Stimulated activated CD8-positive, alpha-beta memory T cell treated with anti-CD3 and anti-CD28 coated beads, Interleukin-7, amount 100 ng/mL, for 24 hours (primary cell): ENCODE results near the gene CAPN11.
"Not testable (repeated sequence)": the region's sequence is repeated elsewhere in the genome, so short reads cannot be mapped to it uniquely, and the experiment has no call there.

Experiments
- DNase-seq: peaks from one replicate; pipeline ENCODE4 v3.0.0-alpha.2; 2020; ENCODE audit warnings: low read depth

CAPN11 gene

DNA sequence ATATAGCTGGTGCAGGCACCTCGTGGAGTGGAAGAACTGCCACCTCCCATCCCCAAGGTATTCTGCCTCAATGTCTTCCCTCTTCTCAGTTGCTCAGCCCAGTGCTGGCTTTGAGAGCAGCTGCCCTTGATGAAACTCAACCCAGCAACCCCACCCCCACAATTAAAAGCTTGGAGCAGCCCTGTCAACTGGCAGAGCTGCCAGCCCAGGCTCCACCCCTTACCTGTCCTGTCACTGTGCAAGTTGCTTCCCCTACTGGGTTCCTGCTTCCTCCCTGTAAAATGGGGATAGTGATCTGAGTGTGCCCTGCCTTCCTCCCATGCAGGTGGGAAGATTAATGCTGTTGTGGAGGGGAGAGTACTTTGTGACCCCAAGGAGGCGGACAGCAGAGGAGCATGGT is 26.7 kb upstream of the CAPN11 start:
- no peak for DNase-seq

DNA sequence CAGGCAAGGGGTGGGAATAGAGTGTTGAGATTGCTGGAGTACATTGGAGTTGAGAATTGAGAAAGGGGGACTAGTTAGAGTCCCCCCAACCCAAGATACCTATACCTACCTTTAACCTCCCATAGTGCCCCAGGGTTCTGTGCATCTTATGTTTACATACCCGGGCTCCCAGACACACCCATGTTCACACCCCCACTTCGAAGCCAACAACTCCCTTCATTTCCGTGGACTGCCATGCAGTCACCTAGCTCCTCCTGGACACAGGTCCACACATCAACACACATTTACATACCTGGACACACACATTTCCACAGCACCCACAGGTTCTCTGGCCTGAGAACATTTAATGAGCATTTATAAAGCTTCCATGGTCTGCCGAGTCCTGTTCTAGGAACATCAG is 26.1 kb upstream of the CAPN11 start:
- no peak for DNase-seq

DNA sequence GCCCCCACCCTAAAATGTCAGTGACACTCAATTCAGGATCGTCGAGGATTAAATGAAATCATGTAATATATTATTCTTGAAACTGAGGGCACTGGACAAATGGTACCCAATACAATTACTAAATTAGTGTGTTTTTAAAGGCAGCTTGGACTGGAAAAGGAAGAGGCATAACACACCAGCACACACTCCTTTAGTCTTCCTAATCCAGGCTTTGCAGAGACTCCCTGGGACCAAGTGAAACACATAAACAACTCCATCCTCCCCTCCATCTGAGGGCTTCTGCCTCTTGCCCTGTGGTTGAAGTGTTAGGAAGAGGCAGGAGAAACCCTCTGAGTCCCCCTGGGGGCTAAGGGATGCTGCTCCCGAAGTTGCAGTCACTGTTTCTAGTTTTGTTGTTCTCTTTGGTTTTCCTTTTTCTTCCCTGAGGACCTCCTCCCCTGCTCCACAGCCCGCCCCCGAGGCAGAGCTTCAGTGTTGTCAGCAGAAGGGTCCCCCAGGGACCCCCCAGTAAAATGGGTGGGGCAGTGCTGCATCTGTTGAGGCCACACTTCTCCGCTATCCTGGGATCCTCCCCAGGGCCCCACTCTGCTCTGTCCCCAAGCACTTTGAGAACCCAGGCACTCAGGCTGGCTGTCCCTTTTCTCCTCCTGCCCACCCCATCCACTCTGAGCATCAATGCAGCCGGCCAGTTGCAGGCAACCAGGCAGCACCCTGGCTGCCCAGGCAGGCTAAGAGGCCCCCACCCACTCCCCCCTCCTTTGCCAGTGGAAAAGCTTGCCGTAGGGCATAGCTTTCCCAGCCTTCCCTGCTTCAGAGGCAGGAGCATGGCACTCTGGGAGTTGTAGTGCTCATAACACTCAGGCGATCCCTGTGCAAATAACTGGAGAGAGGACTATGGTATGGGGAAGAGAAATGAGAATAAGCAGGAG is 25.4 kb upstream of the CAPN11 start:
- DNase-seq, result no peak

DNA sequence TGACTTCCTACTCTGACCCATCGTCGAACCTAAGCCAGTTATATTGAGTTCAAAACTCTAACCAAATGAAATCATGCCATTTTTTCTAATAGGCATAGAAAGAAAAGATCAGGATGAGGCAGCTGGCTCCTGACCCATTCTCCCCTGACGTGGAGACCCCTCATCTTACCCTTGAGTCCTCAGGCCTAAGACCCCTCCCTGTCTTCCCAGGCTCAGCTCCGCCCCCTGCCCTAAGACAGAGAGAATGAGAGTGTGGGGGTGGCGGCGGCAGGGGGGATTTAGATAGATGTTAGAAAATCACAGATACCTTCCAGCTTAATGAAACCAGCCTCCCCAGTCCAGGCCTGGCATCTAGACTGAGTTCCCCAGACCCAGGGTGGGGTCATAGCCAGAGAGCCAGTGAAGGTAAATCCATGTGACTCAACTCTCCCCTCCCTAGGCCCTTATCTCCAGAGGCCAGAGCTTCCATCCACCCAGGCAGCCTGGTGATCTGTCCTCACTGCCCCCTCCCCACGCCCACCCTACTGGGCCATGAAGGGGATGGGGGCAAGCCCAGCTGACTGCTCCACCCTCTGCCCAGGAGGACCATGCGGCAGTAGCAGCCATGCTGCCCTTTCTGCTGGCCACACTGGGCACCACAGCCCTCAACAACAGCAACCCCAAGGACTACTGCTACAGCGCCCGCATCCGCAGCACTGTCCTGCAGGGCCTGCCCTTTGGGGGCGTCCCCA is 24.5 kb upstream of the CAPN11 start:
- no peak for DNase-seq

DNA sequence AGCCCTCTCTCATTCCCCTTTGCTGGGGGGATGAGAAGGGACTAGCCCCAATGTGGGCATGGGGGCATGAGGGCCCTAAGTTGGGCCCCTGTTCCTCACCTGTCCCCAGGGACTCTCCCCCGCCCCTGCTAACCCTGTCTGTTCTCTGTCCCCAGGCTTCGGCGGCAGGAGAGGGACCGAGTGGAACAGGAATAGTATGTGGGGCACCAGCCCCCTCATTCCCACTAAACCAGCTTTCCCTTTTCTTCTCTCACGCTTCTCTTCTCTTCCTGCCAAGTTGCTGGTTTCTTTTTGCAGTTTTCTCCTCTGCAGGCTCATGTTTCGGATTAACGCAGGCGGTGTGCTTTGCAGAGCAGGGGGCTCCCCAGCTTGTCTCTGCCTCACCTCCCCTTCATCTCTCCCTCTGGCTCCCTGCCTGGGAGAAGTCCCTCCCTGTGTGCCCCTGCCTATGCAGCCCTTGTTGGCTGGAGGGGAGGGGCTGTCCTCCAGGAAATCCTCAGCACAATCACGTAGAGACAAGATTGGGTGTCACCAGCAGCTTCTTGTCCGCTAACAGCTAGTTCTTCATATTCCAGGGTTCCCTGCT is 23.4 kb upstream of the CAPN11 start:
- DNase-seq, result no peak

DNA sequence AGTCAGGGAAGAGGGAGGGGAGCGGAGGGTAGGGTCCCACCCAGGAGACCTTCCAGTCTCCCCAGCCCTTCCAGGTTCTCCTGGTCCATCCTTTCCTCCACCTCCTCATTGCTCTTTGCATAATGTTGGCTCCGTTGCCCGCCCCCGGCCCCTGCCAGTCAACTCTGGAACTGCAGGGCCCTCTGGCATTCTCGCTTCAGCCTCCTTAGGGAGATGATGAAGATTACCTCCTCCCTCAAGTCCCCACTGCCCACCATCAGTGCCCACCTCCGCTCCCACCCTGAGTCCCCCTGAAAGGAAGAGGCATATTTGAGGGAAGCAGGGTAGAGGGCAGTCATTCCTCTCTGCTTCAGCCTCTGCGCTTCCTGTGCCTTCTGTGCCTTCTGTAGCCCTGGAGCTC is 22.7 kb upstream of the CAPN11 start:
- DNase-seq, result no peak

DNA sequence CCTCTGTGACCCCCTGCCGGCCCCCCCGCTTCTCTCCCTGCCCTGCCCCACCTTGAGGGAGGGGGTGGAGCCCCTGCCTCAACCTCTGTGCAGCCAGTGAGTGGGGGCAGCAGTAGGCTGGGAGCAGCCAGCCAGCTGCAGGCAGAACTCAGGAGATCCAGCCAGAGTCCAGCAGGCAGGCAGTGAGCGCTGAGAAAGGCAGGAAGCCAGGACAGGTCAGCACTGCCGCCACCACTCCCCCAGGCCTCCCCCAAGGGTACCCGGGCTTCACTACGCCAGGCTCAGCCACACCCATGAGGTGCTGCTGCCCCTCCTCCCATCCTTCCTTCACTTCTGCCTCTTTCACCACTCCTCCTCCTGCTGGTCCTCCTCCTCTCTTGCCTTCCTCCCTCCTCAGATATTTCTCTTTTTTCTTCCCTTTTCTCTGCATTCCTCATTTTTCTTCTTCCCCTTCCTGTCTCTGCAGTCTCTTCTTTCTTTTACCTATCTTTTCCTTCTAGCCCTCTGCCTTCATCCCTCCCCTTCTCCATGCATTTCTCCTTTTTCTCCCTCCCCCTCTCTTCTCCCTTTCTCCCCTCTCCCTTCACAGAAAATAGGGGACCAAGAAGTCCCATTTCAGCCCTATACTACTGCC is 19.8 kb upstream of the CAPN11 start:
- DNase-seq, result no peak

DNA sequence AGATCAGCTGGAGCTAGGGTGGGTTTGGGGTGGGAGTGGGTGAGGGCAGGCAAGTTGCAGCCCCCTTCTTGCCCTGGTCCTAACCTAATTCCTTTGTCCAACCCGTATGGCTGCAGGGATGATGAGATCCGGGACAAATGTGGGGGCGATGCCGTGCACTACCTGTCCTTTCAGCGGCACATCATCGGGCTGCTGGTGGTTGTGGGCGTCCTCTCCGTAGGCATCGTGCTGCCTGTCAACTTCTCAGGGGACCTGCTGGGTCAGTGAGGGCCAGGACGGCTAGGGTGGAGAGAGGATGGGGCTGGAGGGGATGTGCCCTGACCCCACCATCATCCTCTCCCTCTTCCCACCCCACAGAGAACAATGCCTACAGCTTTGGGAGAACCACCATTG is 19.3 kb upstream of the CAPN11 start:
- no peak for DNase-seq

DNA sequence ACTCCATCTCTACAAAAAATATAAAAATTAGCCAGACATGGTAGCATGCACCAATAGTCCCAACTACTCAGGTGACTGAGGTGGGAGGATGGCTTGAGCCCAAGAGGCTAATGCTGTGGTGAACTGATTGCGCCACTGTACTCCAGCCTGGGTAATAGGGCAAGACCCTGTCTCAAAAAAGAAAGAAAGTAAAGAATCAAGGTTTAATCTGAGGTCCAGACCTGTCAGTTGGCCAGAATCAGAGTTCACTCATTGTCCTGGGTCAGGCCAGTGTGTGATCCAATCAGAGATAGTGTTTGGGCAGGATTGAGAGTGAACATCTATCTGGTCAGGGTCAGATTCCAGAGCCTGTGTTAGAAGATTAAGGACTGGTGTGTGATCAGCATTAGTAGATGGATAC is 15.8 kb upstream of the CAPN11 start:
- no peak for DNase-seq

DNA sequence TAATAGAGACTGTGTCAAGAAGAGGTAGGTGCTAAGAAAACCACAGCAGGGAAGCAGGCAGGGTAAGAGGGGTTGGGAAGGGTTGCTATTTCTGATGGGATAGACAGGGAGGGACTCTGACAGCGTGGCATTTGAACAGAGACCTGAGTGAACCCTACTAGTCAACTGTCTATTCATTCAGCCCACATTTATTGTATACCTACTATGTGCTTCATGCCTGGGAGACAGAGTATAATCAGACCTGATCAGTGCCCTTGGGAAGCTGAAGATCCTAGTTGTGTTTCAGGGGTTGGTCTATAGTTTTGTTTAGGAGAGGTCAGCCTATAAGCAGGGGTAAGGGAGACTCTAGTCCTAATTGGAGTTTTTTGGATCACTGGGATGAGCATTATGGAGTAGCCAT is 14.9 kb upstream of the CAPN11 start:
- no peak for DNase-seq

DNA sequence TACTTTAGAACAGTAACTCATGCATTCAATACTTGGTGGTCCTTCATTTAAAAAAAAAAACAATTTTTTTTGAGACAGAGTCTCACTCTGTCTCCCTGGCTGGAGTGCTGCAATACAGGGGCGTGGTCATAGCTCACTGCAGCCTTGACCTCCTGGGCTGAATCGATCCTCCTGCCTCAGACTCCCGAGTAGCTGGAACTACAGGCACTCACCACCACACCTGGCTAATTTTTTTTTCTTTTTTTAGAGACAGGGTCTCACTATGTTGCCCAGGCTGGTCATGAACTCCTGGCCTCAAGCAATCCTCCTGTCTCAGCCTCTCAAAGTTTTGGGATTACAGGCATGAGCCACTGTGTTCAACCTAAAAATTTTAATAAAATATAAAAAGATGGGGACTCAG is 14.1 kb upstream of the CAPN11 start:
- DNase-seq, result not testable (repeated sequence)

DNA sequence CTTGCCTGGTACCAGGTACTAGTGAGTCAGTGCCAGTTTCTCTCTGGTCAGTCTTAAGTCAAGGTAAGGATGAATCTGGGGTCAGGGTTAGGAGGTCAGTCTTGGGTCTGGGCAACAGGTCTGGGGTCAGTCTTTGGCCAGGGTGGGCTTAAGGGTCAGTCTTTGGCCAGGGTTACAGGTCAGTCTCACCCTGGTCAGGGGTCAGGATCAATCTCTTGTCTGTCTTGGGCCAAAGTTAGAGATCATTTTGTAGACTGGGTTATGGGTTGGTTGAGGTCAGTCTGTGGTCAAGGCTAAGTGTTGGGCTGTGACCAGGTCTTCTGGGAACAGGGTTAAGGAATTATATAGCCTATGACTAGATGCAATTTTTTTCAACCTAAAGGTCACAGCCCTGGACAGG is 12.8 kb upstream of the CAPN11 start:
- no peak for DNase-seq

DNA sequence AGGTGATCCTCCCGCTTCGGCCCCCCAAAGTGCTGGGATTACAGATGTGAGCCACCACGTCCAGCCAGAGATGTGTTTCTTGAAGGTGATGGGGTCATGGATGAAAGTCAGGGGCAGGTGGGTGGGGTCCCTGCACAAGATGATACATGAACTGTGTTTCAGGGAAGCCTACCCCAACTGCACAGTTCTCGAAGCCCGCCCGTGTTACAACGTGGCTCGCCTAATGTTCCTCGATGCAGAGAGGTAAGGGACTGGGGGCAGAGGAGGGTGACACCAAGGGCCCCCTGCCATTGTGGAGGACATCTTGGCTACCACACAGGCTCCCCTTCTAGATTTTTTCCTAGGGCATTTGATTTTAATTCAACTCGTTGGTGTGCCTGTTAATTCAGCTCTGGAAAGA is 11.9 kb upstream of the CAPN11 start:
- no peak for DNase-seq

DNA sequence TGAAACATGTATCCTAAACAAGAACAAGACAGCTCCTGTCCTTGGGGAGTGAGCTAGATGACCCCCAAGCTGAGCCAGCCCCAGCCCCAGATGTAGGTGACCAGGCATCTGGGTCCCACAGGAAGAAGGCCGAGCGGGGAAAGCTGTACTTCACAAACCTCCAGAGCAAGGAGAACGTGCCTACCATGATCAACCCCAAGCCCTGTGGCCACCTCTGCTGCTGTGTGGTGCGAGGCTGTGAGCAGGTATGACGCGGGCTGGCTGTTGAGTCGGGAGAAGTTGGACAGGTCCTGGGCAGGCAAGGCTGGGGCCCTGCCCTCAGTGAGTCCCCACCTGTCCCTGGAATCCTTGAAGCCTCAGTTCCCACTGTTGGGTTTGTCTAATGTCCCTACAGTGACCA is 11.4 kb upstream of the CAPN11 start:
- DNase-seq, result no peak

DNA sequence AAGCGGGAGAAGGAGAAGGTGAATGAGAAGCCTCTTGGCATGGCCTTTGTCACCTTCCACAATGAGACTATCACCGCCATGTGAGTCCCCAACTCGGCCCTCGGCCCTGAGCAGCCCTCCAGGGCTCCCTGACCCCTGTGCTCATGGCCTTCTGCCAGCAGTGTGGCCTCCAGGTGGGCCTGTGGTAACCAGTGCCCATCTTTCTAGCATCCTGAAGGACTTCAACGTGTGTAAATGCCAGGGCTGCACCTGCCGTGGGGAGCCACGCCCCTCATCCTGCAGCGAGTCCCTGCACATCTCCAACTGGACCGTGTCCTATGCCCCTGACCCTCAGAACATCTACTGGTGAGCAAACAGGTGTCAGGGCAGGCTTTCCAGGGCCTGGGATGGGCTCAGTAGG is 10.3 kb upstream of the CAPN11 start:
- DNase-seq, result no peak

DNA sequence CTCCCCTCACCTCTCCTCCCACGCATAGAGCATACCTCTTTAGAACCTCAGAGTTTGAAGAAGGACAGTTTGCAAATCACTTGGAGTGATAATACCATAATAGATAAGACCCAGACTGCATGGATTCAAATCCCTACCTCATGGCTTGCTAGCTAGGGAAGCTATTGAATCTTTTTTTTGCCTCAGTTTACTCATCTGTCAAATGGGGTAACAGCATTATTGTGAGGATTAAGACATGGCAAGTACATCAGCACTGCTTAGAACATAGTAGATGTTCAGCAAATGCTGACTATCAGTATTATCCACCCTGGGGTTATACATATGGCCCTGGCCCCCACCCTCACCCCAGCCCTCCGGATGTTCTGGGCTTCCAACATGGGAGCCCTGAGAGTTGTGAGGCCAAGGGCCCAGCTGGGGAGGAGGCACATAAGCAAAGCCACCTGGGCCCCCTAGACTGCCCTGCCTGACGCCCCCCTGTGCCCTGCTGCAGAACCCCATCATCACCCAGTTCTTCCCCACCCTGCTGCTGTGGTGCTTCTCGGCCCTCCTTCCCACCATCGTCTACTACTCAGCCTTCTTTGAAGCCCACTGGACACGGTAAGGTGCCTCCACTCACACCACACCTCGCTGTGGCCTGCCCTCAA is 9.1 kb upstream of the CAPN11 start:
- DNase-seq, result no peak

DNA sequence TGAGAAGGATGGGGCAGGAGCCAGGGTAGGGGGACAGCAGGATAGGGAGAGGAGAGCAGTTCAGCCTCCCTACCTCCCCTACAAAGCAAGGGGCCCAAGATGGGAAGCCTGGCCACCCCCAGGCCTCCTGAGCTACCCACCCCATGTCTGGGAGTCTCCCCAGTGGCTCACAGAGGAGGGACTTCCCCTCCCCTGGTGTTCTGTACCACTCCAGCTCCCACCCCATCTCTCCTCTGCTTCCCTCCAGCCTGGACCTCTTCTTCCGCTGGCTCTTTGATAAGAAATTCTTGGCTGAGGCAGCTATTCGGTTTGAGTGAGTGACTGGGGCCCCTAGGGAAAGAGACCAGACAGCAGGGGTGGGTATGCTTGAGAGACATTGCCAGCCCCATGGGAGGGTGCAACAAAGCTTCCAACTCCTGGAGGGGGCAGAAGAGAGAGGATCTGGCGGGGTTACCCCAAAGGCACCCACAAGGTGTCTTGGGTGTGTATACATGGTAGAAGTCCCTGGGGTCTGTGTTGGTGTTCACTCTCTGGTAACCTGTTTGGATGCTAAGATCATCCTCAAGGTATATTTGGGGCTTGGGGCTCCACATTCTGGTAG is 8.2 kb upstream of the CAPN11 start:
- DNase-seq, result no peak

DNA sequence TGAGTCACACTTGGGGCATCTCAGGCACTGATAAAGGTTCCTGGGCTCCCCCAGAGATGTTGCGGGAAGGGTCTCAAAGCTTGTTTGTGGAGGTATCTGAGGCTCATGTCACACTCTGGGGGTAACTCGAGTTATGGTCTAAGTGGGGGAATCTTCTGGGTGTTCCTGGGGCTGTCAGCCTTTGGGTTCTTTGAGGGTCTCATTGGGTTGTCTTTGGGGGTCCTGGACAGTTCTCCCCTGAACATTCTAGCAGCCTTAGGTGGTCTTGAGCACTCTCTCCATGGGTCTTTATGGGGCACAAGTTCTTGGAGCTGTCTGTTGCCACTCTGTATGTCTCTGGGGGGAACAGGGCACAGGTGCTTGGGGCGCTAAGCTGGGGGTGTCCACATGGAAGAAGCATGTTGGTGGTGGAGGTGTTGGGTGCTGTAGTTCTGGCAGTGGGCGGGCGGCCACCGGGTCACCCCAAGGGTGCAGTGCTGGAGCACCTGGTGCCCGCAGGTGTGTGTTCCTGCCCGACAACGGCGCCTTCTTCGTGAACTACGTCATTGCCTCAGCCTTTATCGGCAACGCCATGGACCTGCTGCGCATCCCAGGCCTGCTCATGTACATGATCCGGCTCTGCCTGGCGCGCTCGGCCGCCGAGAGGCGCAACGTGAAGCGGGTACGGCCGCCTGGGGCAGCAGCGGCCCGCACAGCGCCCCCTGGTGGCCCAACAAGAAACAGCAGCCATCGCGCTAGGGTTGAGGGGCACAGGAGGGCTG is 7.1 kb upstream of the CAPN11 start:
- DNase-seq, result peak; percentile 61

DNA sequence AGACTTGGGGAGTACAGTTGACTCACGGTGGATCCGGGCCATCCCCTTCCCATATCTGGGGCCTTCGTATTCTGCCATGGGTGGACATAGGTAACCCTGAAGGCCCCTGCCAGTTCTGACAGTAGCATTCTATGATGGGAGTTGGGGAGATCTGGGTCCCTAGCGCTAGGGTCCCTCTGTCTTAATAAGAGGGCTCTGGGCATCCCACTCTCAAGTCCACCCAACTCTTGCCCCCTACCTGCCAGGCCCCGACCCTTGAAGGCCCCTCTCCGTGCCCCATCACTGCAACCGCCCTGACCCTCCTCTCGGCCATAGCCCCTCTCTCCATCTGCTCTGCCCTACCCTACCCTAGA is 6.5 kb upstream of the CAPN11 start:
- no peak for DNase-seq

DNA sequence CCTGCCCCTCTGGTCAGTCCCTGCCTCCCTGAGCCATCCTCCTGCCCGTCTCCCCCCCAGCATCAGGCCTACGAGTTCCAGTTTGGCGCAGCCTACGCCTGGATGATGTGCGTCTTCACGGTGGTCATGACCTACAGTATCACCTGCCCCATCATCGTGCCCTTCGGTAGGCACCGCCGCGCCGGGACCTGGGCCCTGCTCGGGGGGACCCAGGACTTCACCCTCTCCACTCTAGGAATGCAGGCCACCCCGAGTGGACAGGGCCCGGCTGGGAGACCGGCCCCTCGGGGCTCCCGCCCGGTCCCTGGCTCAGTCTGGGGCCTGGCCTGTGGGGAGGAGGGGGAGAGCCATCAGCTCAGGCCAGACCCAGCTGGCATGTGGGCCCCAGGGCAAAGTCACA is 6.1 kb upstream of the CAPN11 start:
- no peak for DNase-seq

DNA sequence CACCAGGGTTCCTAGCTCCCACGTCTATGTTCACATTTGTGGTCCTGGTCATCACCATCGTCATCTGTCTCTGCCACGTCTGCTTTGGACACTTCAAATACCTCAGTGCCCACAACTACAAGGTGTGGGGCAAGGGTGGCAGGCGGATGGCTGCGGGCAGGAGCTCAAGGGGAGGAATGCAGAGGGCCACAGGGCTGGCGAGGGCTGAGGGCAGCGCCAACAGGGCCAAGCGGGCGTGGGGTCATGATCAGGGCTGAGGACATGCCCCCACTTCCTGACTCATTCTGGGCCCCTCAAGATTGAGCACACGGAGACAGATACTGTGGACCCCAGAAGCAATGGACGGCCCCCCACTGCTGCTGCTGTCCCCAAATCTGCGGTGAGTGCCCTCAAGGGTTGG is 4.6 kb upstream of the CAPN11 start:
- DNase-seq, result no peak
